H1 (cell line): ENCODE results near the gene DRD2. TPM values are rescaled to one million over a fixed set of nuclear protein-coding genes. Genes with fewer than 3 reads are reported as not detected.

Experiments
- CTCF ChIA-PET: fragments of 300-600 bp; sonication (Branson Sonifier 250); formaldehyde crosslinking; loops from one replicate; lab custom pipeline; 2021; ENCODE audit not compliant: partially characterized antibody; lab: Charles Lee
- POLR2A ChIA-PET: fragments of 300-600 bp; sonication (Branson Sonifier 250); formaldehyde crosslinking; loops from one replicate; lab custom pipeline; 2021; ENCODE audit warnings: inconsistent platforms; ENCODE audit not compliant: partially characterized antibody; lab: Charles Lee
- DNase-seq, 2 experiments: peaks; one replicate each; pipeline versions ENCODE4 v3.0.0 to v3.0.0-alpha.2; 2010 to 2022; ENCODE audit warnings: low spot score in 2 of 2, low read depth in 1 of 2, mixed read lengths in 1 of 2
- FAIRE-seq: peaks from 2 replicates; lab custom pipeline; 2011; peaks lifted over from hg19 to GRCh38; lab: Jason Lieb, UNC
- H2AFZ ChIP-seq: 2 replicates; pipeline ENCODE4 v1.8.1; 2012; ENCODE audit warnings: low read length, inconsistent platforms
- H2AK5ac ChIP-seq: 2 replicates; pipeline ENCODE4 v1.6.1; 2013; ENCODE audit warnings: low read depth, low read length
- H2BK120ac ChIP-seq: replicated peaks from 2 replicates; pipeline ENCODE3; 2013; ENCODE audit warnings: low read depth, low read length, inconsistent platforms
- H2BK12ac ChIP-seq: 2 replicates; pipeline ENCODE4 v1.6.1; 2013; ENCODE audit warnings: low read depth, low read length
- H2BK15ac ChIP-seq: 2 replicates; pipeline ENCODE4 v1.6.1; 2013; ENCODE audit warnings: low read length
- H2BK20ac ChIP-seq: 2 replicates; pipeline ENCODE4 v1.6.1; 2013; ENCODE audit warnings: low read length
- H2BK5ac ChIP-seq: 2 replicates; pipeline ENCODE4 v1.6.1; 2013; ENCODE audit warnings: low read depth, low read length
- H3K14ac ChIP-seq: 2 replicates; pipeline ENCODE4 v1.6.1; 2013; ENCODE audit warnings: inconsistent platforms; ENCODE audit not compliant: insufficient read length
- H3K18ac ChIP-seq: 2 replicates; pipeline ENCODE4 v1.6.1; 2013; ENCODE audit warnings: low read length; ENCODE audit errors: extremely low read depth
- H3K23ac ChIP-seq: 2 replicates; pipeline ENCODE4 v1.6.1; 2013; ENCODE audit warnings: inconsistent platforms; ENCODE audit not compliant: insufficient read length
- H3K23me2 ChIP-seq: 2 replicates; pipeline ENCODE4 v1.6.1; 2013; ENCODE audit warnings: low read depth, low read length
- H3K27ac ChIP-seq: 2 replicates; pipeline ENCODE4 v1.6.1; 2011; ENCODE audit warnings: low read depth, low read length, inconsistent platforms
- H3K27me3 ChIP-seq, 4 experiments: replicated peaks in 1 of 4; 1 replicate in 1 of 4; 2 replicates in 3 of 4; pipeline versions ENCODE4 v1.6.1 to v1.8.1; 2011 to 2013; ENCODE audit warnings: low read length in 3 of 4, mild to moderate bottlenecking in 3 of 4, inconsistent platforms in 2 of 4, mixed read lengths in 2 of 4, moderate library complexity in 1 of 4; ENCODE audit not compliant: control insufficient read depth in 3 of 4, insufficient read depth in 3 of 4; ENCODE audit errors: extremely low read depth in 1 of 4
- H3K36me3 ChIP-seq, 4 experiments: 2 replicates each; pipeline versions ENCODE4 v1.6.1 to v1.8.1; 2011 to 2013; ENCODE audit warnings: mild to moderate bottlenecking in 4 of 4, low read length in 3 of 4, moderate library complexity in 2 of 4, control low read depth in 1 of 4, inconsistent platforms in 1 of 4; ENCODE audit not compliant: insufficient read depth in 4 of 4, control insufficient read depth in 2 of 4
- H3K4ac ChIP-seq: replicated peaks from 2 replicates; pipeline ENCODE3; 2013; ENCODE audit warnings: low read length, low read depth, mixed read lengths, inconsistent platforms; ENCODE audit not compliant: insufficient read length
- H3K4me1 ChIP-seq, 4 experiments: replicated peaks in 1 of 4; 1 replicate in 1 of 4; 2 replicates in 3 of 4; pipeline versions ENCODE4 v1.6.1 to v1.8.1; 2011 to 2013; ENCODE audit warnings: low read length in 3 of 4, inconsistent platforms in 2 of 4, mixed read lengths in 1 of 4; ENCODE audit not compliant: insufficient read depth in 4 of 4, control insufficient read depth in 3 of 4
- H3K4me2 ChIP-seq, 2 experiments: 2 replicates each; pipeline versions ENCODE4 v1.6.1 to v1.8.1; 2011 to 2013; ENCODE audit warnings: low read depth in 2 of 2, low read length in 2 of 2, control low read depth in 1 of 2, inconsistent platforms in 1 of 2, mild to moderate bottlenecking in 1 of 2; ENCODE audit not compliant: insufficient read depth in 1 of 2
- H3K4me3 ChIP-seq, 4 experiments: fragments of 200-600, 300-600 bp in 1 of 4; sonication (generic), shearing (Covaris generic), sonication (Bioruptor Twin) in 1 of 4; 2 replicates each; pipeline versions ENCODE4 v1.5.1 to v1.8.1; 2011 to 2016; ENCODE audit warnings: low read length in 4 of 4, low read depth in 3 of 4, control low read depth in 2 of 4, inconsistent platforms in 2 of 4, mild to moderate bottlenecking in 2 of 4, mixed read lengths in 1 of 4, moderate library complexity in 1 of 4; ENCODE audit not compliant: insufficient read depth in 2 of 4; ENCODE audit errors: extremely low read depth in 1 of 4
- H3K56ac ChIP-seq: replicated peaks from 2 replicates; pipeline ENCODE3; 2013; ENCODE audit warnings: low read depth, mild to moderate bottlenecking, mixed read lengths, low read length, inconsistent platforms; ENCODE audit not compliant: insufficient read length
- H3K79me1 ChIP-seq: 2 replicates; pipeline ENCODE4 v1.6.1; 2013; ENCODE audit warnings: low read depth, low read length, control low read depth
- H3K79me2 ChIP-seq, 2 experiments: 2 replicates each; pipeline versions ENCODE4 v1.6.1 to v1.8.1; 2012 to 2013; ENCODE audit warnings: low read length in 2 of 2, mild to moderate bottlenecking in 2 of 2, inconsistent platforms in 1 of 2; ENCODE audit not compliant: insufficient read depth in 2 of 2, control insufficient read depth in 1 of 2
- H3K9ac ChIP-seq, 4 experiments: replicated peaks in 1 of 4; 1 replicate in 1 of 4; 2 replicates in 3 of 4; pipeline versions ENCODE4 v1.6.1 to v1.8.1; 2011 to 2013; ENCODE audit warnings: low read depth in 3 of 4, low read length in 3 of 4, control low read depth in 2 of 4, mild to moderate bottlenecking in 2 of 4, moderate library complexity in 2 of 4, inconsistent platforms in 1 of 4; ENCODE audit errors: extremely low read depth in 1 of 4
- H3K9me3 ChIP-seq, 2 experiments: 2 replicates each; pipeline versions ENCODE4 v1.6.1 to v1.8.1; 2012 to 2013; ENCODE audit warnings: mild to moderate bottlenecking in 2 of 2, moderate library complexity in 2 of 2, control low read depth in 1 of 2, inconsistent platforms in 1 of 2, low read depth in 1 of 2, low read length in 1 of 2, mixed read lengths in 1 of 2; ENCODE audit not compliant: insufficient read depth in 2 of 2
- H4K20me1 ChIP-seq, 2 experiments: replicated peaks in 1 of 2; 2 replicates each; pipeline versions ENCODE3 to v1.8.1; 2011 to 2013; ENCODE audit warnings: inconsistent platforms in 2 of 2, low read length in 2 of 2, mild to moderate bottlenecking in 1 of 2; ENCODE audit not compliant: insufficient read depth in 2 of 2, control insufficient read depth in 1 of 2
- H4K5ac ChIP-seq: 2 replicates; pipeline ENCODE4 v1.6.1; 2013; ENCODE audit warnings: low read length, low read depth, mixed read lengths, inconsistent platforms; ENCODE audit not compliant: insufficient read length
- H4K8ac ChIP-seq: 2 replicates; pipeline ENCODE4 v1.8.0; 2013; ENCODE audit warnings: mild to moderate bottlenecking, moderate library complexity, low read length, inconsistent platforms; ENCODE audit not compliant: insufficient read depth; ENCODE audit errors: extremely low read depth
- H4K91ac ChIP-seq: replicated peaks from 2 replicates; pipeline ENCODE3; 2013; ENCODE audit warnings: low read length, mixed read lengths, inconsistent platforms; ENCODE audit not compliant: insufficient read length
- BCL11A ChIP-seq, 2 experiments: IDR thresholded peaks; one replicate each; pipeline ENCODE4 v1.6.1; 2011; ENCODE audit warnings: low read depth in 2 of 2, low read length in 2 of 2, mild to moderate bottlenecking in 2 of 2
- MAFK ChIP-seq: IDR thresholded peaks from 2 replicates; pipeline ENCODE4 v1.6.1; 2012; ENCODE audit warnings: low read depth, mild to moderate bottlenecking, improper control_type of control experiment, low read length
- PHF8 ChIP-seq: fragments of 200-600 bp; sonication (generic); conservative IDR thresholded peaks from 2 replicates; pipeline ENCODE4 v1.7.1; 2012; ENCODE audit warnings: low read depth, mild to moderate bottlenecking, inconsistent platforms, low read length, moderate library complexity
- SIX5 ChIP-seq: IDR thresholded peaks from 2 replicates; pipeline ENCODE4 v1.6.1; 2011; ENCODE audit warnings: mild to moderate bottlenecking, low read depth, low read length
- SRF ChIP-seq: IDR thresholded peaks from 2 replicates; pipeline ENCODE4 v1.6.1; 2011; ENCODE audit warnings: mild to moderate bottlenecking, low read depth, low read length, moderate library complexity
- WGBS, 2 experiments: shearing (Covaris generic) in 1 of 2; methylation state at CpG; one replicate each; pipeline versions ENCODE4 v1.1.6 to v1.1.7; 2013 to 2015; ENCODE audit warnings: low lambda C conversion rate in 2 of 2, mixed read lengths in 2 of 2, inconsistent platforms in 1 of 2, low coverage in 1 of 2, missing lambda C conversion rate in 1 of 2; ENCODE audit not compliant: insufficient replicate concordance in 2 of 2, insufficient coverage in 1 of 2, insufficient read length in 1 of 2; ENCODE audit errors: extremely low coverage in 1 of 2, missing lambda C conversion rate in 1 of 2; 5-methylcytosine and 5-hydroxymethylcytosine counted together
- polyA plus RNA-seq, 7 experiments: library from polyadenylated mRNA; depleted of rRNA in 3 of 7; stranded (reverse) in 5 of 7; unstranded in 2 of 7; fragments of >200 nt in 5 of 7; fragments of 200-250 nt in 2 of 7; gene quantifications; 1 replicate in 5 of 7; 2 replicates in 1 of 7; 4 replicates in 1 of 7; pipeline versions ENCODE4 v1.2.1 to v1.2.3, GENCODE V29; 2011 to 2013; ENCODE audit warnings: missing spikeins in 2 of 7, mixed read lengths in 2 of 7
- total RNA-seq: library from RNA; stranded (reverse); fragmentation: NEBNext Ultra II Directional; extraction: Animal tissue kit (Norgen Biotek cat#: 25700); gene quantifications from 2 replicates; pipeline ENCODE4 v1.2.1, GENCODE V29; 2021

The DRD2 gene
- total and polyA plus RNA-seq, 2 of the 8 experiments (the other 6 are each of a cell fraction or from before 2014, with no cell fraction given) = 0.26 to 0.41 TPM

GRCh38 chr11:113411536-113411935 lies 63.7 kb downstream of the DRD2 start:
- no peak overlapping the region for H3K4me3 ChIP-seq
- no peaks in the 10 kb centered on the region; the same call in 1 of the 2 replicates for H3K23me2 ChIP-seq
- H3K23ac ChIP-seq = no peak overlapping the region
- H2AFZ ChIP-seq = no peak overlapping the region
- TF ChIP-seq PHF8 (no peak), SIX5 (no peak), SRF (no peak), BCL11A (IDR thresholded peaks at IDR 0.05; ENCODE audit: low read depth in 2 of 2, low read length in 2 of 2) (no peak), MAFK (no peak)
- no peak overlapping the region for H2BK5ac ChIP-seq
- CTCF ChIA-PET = no interaction called here
- no peak overlapping the region for H3K4me2 ChIP-seq
- no peak overlapping the region for H2BK12ac ChIP-seq
- H2BK15ac ChIP-seq = no peak overlapping the region
- no peak overlapping the region for H3K9ac ChIP-seq
- H3K27ac ChIP-seq = no peak overlapping the region
- H3K18ac ChIP-seq = no peak overlapping the region
- no peak for FAIRE-seq
- no peaks in the 10 kb centered on the region for H3K4me1 ChIP-seq
- H3K14ac ChIP-seq = no peak overlapping the region
- no peaks in the 10 kb centered on the region for H3K79me1 ChIP-seq
- H3K79me2 ChIP-seq = no peaks in the 10 kb centered on the region
- no peaks in the 10 kb centered on the region for H4K20me1 ChIP-seq
- no peaks in the 10 kb centered on the region for H3K9me3 ChIP-seq
- 92% methylated on average over 2 of the region's 3 CpGs; no CpG with 5 or more reads in 1 of the 2 experiments for WGBS, 2 experiments
- H3K56ac ChIP-seq = no peak overlapping the region
- no peak overlapping the region for H3K4ac ChIP-seq
- H2BK20ac ChIP-seq = no peak overlapping the region
- DNase-seq = no peak
- POLR2A ChIA-PET = no interaction called here
- no peaks in the 10 kb centered on the region for H3K36me3 ChIP-seq
- H3K27me3 ChIP-seq = no peaks in the 10 kb centered on the region
- no peak overlapping the region for H4K91ac ChIP-seq
- H2BK120ac ChIP-seq = no peak overlapping the region
- H4K8ac ChIP-seq = no peak overlapping the region
- no peak overlapping the region for H4K5ac ChIP-seq
- no peak overlapping the region for H2AK5ac ChIP-seq
